ENCODE results near the gene TPCN2.

- no peak for TF ChIP-seq ZNF274 (IDR thresholded peaks at IDR 0.05; ENCODE audit: borderline replicate concordance, extremely low read depth, low read length)
- no peak for TF ChIP-seq CHD2 (IDR thresholded peaks at IDR 0.05; ENCODE audit: low read length)
- no peak for TF ChIP-seq HDAC2 (IDR thresholded peaks at IDR 0.05; ENCODE audit: borderline replicate concordance in 1 of 2, low read depth in 2 of 2, low read length in 2 of 2)
- no peak for TF ChIP-seq CBX5 (IDR thresholded peaks at IDR 0.05; ENCODE audit: low read depth, low read length)
- TF ChIP-seq SUZ12 (IDR thresholded peaks at IDR 0.05; ENCODE audit: low read length), result no peak
Observed at GRCh38 chr11:69119190-69119589, 70.5 kb downstream of the TPCN2 start.
